GM06990 (cell line): ENCODE data around the gene MBNL2.

Experiments
- DNase-seq: peaks from one replicate; pipeline ENCODE4 v3.0.0-alpha.2; 2011; ENCODE audit not compliant: insufficient read length; ENCODE audit errors: extremely low read depth
- H3K27me3 ChIP-seq: replicated peaks from 2 replicates; pipeline ENCODE4 v1.6.0; 2011; ENCODE audit warnings: low read length; ENCODE audit not compliant: control insufficient read depth, insufficient read depth
- H3K36me3 ChIP-seq: 2 replicates; pipeline ENCODE4 v1.5.1; 2011; ENCODE audit warnings: low read length; ENCODE audit not compliant: control insufficient read depth, insufficient read depth
- H3K4me3 ChIP-seq: replicated peaks from 2 replicates; pipeline ENCODE4 v1.5.1; 2011; ENCODE audit warnings: low read depth, mild to moderate bottlenecking, control low read depth, low read length
- CTCF ChIP-seq: IDR thresholded peaks from 2 replicates; pipeline ENCODE4 v1.5.1; 2011; ENCODE audit warnings: low read length, control low read depth, mild to moderate bottlenecking, inconsistent platforms; ENCODE audit not compliant: insufficient read depth, poor library complexity, severe bottlenecking

MBNL2 gene

GRCh38 chr13:97392020-97392419 is 169.9 kb downstream of the MBNL2 start:
- Histone ChIP-seq H3K4me3 (no peak overlapping the region), H3K36me3 (no peaks in the 10 kb centered on the region; the same call in 1 of the 2 replicates), H3K27me3 (no peaks in the 10 kb centered on the region)
- no peak for TF ChIP-seq CTCF
- no peak for DNase-seq

DNA sequence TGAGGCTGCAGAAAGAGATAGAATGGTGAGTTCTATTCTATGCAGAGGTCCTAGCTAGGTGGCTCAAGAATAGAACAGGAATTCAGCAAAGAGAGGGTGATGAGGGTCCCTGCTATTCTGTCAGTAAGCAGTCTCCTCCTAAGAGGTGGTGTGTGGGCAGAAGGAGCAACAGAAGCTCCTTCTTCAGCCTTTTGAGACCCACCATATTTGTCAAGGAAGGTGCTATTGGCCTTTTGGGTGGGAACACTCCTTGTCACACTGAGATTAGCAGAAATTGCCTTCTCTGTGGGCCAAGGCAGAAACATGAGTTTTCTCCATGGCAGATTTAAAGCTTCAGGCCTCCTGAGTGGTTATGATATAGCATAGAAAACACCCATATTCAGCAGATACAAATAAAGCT is 172.4 kb downstream of the MBNL2 start:
- H3K27me3 ChIP-seq = no peaks in the 10 kb centered on the region
- no peak overlapping the region for H3K4me3 ChIP-seq
- DNase-seq = no peak
- TF ChIP-seq CTCF = no peak
- no peaks in the 10 kb centered on the region for H3K36me3 ChIP-seq

GRCh38 chr13:97395447-97396136 is 173.5 kb downstream of the MBNL2 start:
- no peak for TF ChIP-seq CTCF
- Histone ChIP-seq H3K27me3 (no peaks in the 10 kb centered on the region), H3K36me3 (no peaks in the 10 kb centered on the region), H3K4me3 (no peak overlapping the region)
- DNase-seq = no peak

GRCh38 chr13:97397267-97397666 is 175.1 kb downstream of the MBNL2 start:
- TF ChIP-seq CTCF = no peak
- Histone ChIP-seq H3K4me3 (no peak overlapping the region), H3K36me3 (no peaks in the 10 kb centered on the region), H3K27me3 (no peaks in the 10 kb centered on the region)
- no peak for DNase-seq

- TF ChIP-seq CTCF = no peak
- Histone ChIP-seq H3K36me3 (no peaks in the 10 kb centered on the region), H3K27me3 (no peaks in the 10 kb centered on the region), H3K4me3 (no peak overlapping the region)
- no peak for DNase-seq
Observed at GRCh38 chr13:97401421-97401820, 179.3 kb downstream of the MBNL2 start.
